IMR-90 (cell line): ENCODE data around the gene CALM1. TPM values are rescaled to one million over a fixed set of nuclear protein-coding genes. Genes with fewer than 3 reads are reported as not detected.

Experiments
- ATAC-seq: fragments of 200-7000 bp; cut with Tn5 transposase; 2 replicates; pipeline ENCODE4 v1.9.1; 2020; ENCODE audit warnings: low read depth, mild to moderate bottlenecking, moderate library complexity
- BruUV-seq: library from RNA; stranded (reverse); fragments of 400-500 nt; replicated peaks from 2 replicates; lab custom pipeline; 2021; lab: Mats Ljungman, UMichigan
- CTCF ChIA-PET: fragments of 300-600 bp; formaldehyde crosslinking; extraction: SDS; loops from one replicate; lab custom pipeline; 2021; ENCODE audit warnings: antibody characterized with exemption; lab: Yijun Ruan, JAX
- POLR2A ChIA-PET: fragments of 300-600 bp; sonication (Branson Sonifier 250); formaldehyde crosslinking; loops from one replicate; lab custom pipeline; 2022; ENCODE audit warnings: antibody characterized with exemption; ENCODE audit not compliant: unreplicated experiment; lab: Charles Lee
- DNase-seq: peaks from one replicate; pipeline ENCODE4 v3.0.0; 2013
- H2AFZ ChIP-seq: replicated peaks from 2 replicates; pipeline ENCODE3; 2013; ENCODE audit warnings: low read length, mild to moderate bottlenecking; ENCODE audit not compliant: poor library complexity
- H2AK5ac ChIP-seq: 2 replicates; pipeline ENCODE4 v1.6.1; 2013; ENCODE audit warnings: low read depth, low read length, inconsistent platforms
- H2AK9ac ChIP-seq: replicated peaks from 2 replicates; pipeline ENCODE3; 2013; ENCODE audit warnings: mild to moderate bottlenecking, low read depth, low read length, moderate library complexity; ENCODE audit not compliant: poor library complexity
- H2BK120ac ChIP-seq: 2 replicates; pipeline ENCODE4 v1.6.1; 2013; ENCODE audit warnings: low read depth, low read length, inconsistent platforms
- H2BK15ac ChIP-seq: 3 replicates; pipeline ENCODE4 v1.6.1; 2013; ENCODE audit warnings: low read depth, low read length, inconsistent platforms
- H2BK20ac ChIP-seq: 2 replicates; pipeline ENCODE4 v1.6.1; 2013; ENCODE audit warnings: low read depth, mild to moderate bottlenecking, inconsistent platforms, low read length, moderate library complexity
- H2BK5ac ChIP-seq: 2 replicates; pipeline ENCODE4 v1.6.1; 2013; ENCODE audit warnings: mild to moderate bottlenecking, low read depth, low read length, inconsistent platforms; ENCODE audit not compliant: poor library complexity, severe bottlenecking
- H3K14ac ChIP-seq: replicated peaks from 2 replicates; pipeline ENCODE4 v1.6.1; 2013; ENCODE audit warnings: low read depth, low read length, inconsistent platforms
- H3K18ac ChIP-seq: 2 replicates; pipeline ENCODE4 v1.6.1; 2013; ENCODE audit warnings: low read depth, low read length, control low read depth
- H3K23ac ChIP-seq: 2 replicates; pipeline ENCODE4 v1.6.1; 2013; ENCODE audit warnings: low read depth, low read length, inconsistent platforms
- H3K27ac ChIP-seq: 2 replicates; pipeline ENCODE4 v1.5.1; 2013; ENCODE audit warnings: mild to moderate bottlenecking, control low read depth, low read length; ENCODE audit not compliant: insufficient read depth
- H3K27me3 ChIP-seq: 2 replicates; pipeline ENCODE4 v1.6.1; 2013; ENCODE audit warnings: low read length; ENCODE audit not compliant: control insufficient read depth, insufficient read depth
- H3K36me3 ChIP-seq: 2 replicates; pipeline ENCODE4 v1.6.1; 2013; ENCODE audit warnings: low read length, mixed read lengths; ENCODE audit not compliant: control insufficient read depth, insufficient read depth
- H3K4ac ChIP-seq: 2 replicates; pipeline ENCODE4 v1.6.1; 2013; ENCODE audit warnings: low read depth, low read length, inconsistent platforms
- H3K4me1 ChIP-seq: 2 replicates; pipeline ENCODE4 v1.6.1; 2013; ENCODE audit warnings: low read length, mixed read lengths; ENCODE audit not compliant: control insufficient read depth, insufficient read depth
- H3K4me2 ChIP-seq: 2 replicates; pipeline ENCODE4 v1.6.1; 2013; ENCODE audit warnings: low read depth, mild to moderate bottlenecking, control low read depth, low read length, moderate library complexity
- H3K4me3 ChIP-seq: 2 replicates; pipeline ENCODE4 v1.5.1; 2013; ENCODE audit warnings: low read depth, mild to moderate bottlenecking, control low read depth, low read length, moderate library complexity; ENCODE audit not compliant: insufficient read depth
- H3K56ac ChIP-seq: 2 replicates; pipeline ENCODE4 v1.6.1; 2013; ENCODE audit warnings: low read length, inconsistent platforms; ENCODE audit not compliant: insufficient read depth; ENCODE audit errors: extremely low read depth
- H3K79me1 ChIP-seq, 2 experiments: 2 replicates each; pipeline ENCODE4 v1.6.1; 2013; ENCODE audit warnings: low read length in 2 of 2, inconsistent platforms in 1 of 2, low read depth in 1 of 2
- H3K9ac ChIP-seq: 2 replicates; pipeline ENCODE4 v1.6.1; 2013; ENCODE audit warnings: low read depth, low read length, control low read depth
- H3K9me1 ChIP-seq: 2 replicates; pipeline ENCODE4 v1.6.1; 2013; ENCODE audit warnings: low read length, inconsistent platforms; ENCODE audit not compliant: insufficient read depth
- H3K9me3 ChIP-seq: 2 replicates; pipeline ENCODE4 v1.6.1; 2013; ENCODE audit warnings: low read length; ENCODE audit not compliant: control insufficient read depth, insufficient read depth
- H4K20me1 ChIP-seq: 2 replicates; pipeline ENCODE4 v1.6.1; 2013; ENCODE audit warnings: low read length, inconsistent platforms; ENCODE audit not compliant: insufficient read depth
- H4K5ac ChIP-seq: 2 replicates; pipeline ENCODE4 v1.6.1; 2013; ENCODE audit warnings: mild to moderate bottlenecking, low read depth, low read length, control low read depth
- H4K8ac ChIP-seq, 2 experiments: 2 replicates each; pipeline ENCODE4 v1.6.1; 2013; ENCODE audit warnings: low read depth in 2 of 2, low read length in 2 of 2, control low read depth in 1 of 2, inconsistent platforms in 1 of 2
- H4K91ac ChIP-seq: 2 replicates; pipeline ENCODE4 v1.6.1; 2013; ENCODE audit warnings: low read depth, low read length, inconsistent platforms; ENCODE audit not compliant: insufficient read depth
- CEBPB ChIP-seq: IDR thresholded peaks from 2 replicates; pipeline ENCODE4 v1.6.1; 2012; ENCODE audit warnings: low read depth, low read length, improper control_type of control experiment
- ELK1 ChIP-seq: fragments of 150-350 bp; IDR thresholded peaks from 2 replicates; pipeline ENCODE4 v1.6.1; 2016; ENCODE audit warnings: low read depth, mild to moderate bottlenecking, low read length, moderate library complexity, borderline replicate concordance
- FOS ChIP-seq: fragments of 150-350 bp; IDR thresholded peaks from 2 replicates; pipeline ENCODE4 v1.6.1; 2016; ENCODE audit warnings: low read depth, low read length
- POLR2A ChIP-seq: IDR thresholded peaks from 2 replicates; pipeline ENCODE4 v1.6.1; 2012; ENCODE audit warnings: mild to moderate bottlenecking, low read depth, low read length
- RAD21 ChIP-seq: IDR thresholded peaks from 2 replicates; pipeline ENCODE4 v1.6.1; 2012; ENCODE audit warnings: low read length, improper control_type of control experiment
- RFX5 ChIP-seq: IDR thresholded peaks from 2 replicates; pipeline ENCODE4 v1.8.0; 2012; ENCODE audit warnings: low read depth, mild to moderate bottlenecking, low read length, moderate library complexity
- WGBS, 2 experiments: methylation state at CpG; one replicate each; pipeline versions ENCODE4 v1.1.5 to v1.1.7; 2013; ENCODE audit warnings: missing lambda C conversion rate in 2 of 2; ENCODE audit not compliant: insufficient read length in 1 of 2; ENCODE audit errors: extremely low coverage in 2 of 2; 5-methylcytosine and 5-hydroxymethylcytosine counted together
- dilution Hi-C: fragments of 300-500 bp; cut with HindIII; formaldehyde crosslinking; loops from one replicate; pipeline ENCODE4 v1.14.3; 2018; ENCODE audit warnings: low sequenced_read_pairs; ENCODE audit not compliant: unreplicated experiment
- in situ Hi-C: fragments of 300-500 bp; cut with MboI; formaldehyde crosslinking; loops from 3 replicates; pipeline ENCODE4 v1.14.3; 2019; ENCODE audit warnings: low sequenced_read_pairs, inconsistent platforms, mixed read lengths
- intact Hi-C: fragments of 100-400 bp; cut with micrococcal nuclease; formaldehyde crosslinking; loops from 2 replicates; pipeline ENCODE4 v1.10.0; 2022
- polyA plus RNA-seq, 3 experiments: library from polyadenylated mRNA; depleted of rRNA; stranded (reverse); fragments of >200 nt; gene quantifications; 2 replicates each; pipeline ENCODE4 v1.2.3, GENCODE V29; 2012; ENCODE audit warnings: low replicate concordance in 1 of 3
- total RNA-seq: library from RNA; depleted of rRNA; stranded (reverse); fragments of >200 nt; gene quantifications from 2 replicates; pipeline ENCODE4 v1.2.3, GENCODE V29; 2012

Gene CALM1
- total and polyA plus RNA-seq, 2 of the 4 experiments (the other 2 are of a cell fraction): 72.9 to 188 TPM

GRCh38 chr14:90454041-90455000 is 57.5 kb downstream of the CALM1 start:
- CTCF ChIA-PET: no interaction called here
- Histone ChIP-seq H3K36me3 (no peaks in the 10 kb centered on the region), H3K27ac (no peak overlapping the region), H3K27me3 (peaks cover 29% of the 10 kb centered on the region), H3K4me2 (peak overlapping the region; percentile 36; the same call in 1 of the 2 replicates), H2BK20ac (no peak overlapping the region), H3K4me1 (no peaks in the 10 kb centered on the region), H2AK5ac (no peak overlapping the region), H4K5ac (no peak overlapping the region), H3K79me1 (no peaks in the 10 kb centered on the region), H4K8ac (no peak overlapping the region; a peak in 1 of 4 replicates), H4K20me1 (no peaks in the 10 kb centered on the region), H2AK9ac (no peak overlapping the region), H2BK15ac (no peak overlapping the region), H3K4me3 (peak overlapping the region; percentile 9; the same call in 1 of the 2 replicates), H3K9me3 (no peaks in the 10 kb centered on the region), H2AFZ (peak overlapping the region; percentile 76), H3K4ac (no peak overlapping the region), H2BK5ac (no peak overlapping the region), H4K91ac (no peak overlapping the region), H3K18ac (no peak overlapping the region), H2BK120ac (no peak overlapping the region), H3K14ac (no peak overlapping the region), H3K9ac (no peak overlapping the region), H3K56ac (no peak overlapping the region), H3K23ac (no peak overlapping the region), H3K9me1 (no peaks in the 10 kb centered on the region)
- no peak for TF ChIP-seq RAD21
- no peak for TF ChIP-seq POLR2A
- no peak for TF ChIP-seq ELK1
- no peak for TF ChIP-seq RFX5
- TF ChIP-seq CEBPB: peak; percentile 61
- no peak for TF ChIP-seq FOS
- POLR2A ChIA-PET: no interaction called here
- intact Hi-C loops (no loop called here), dilution Hi-C loops (no loop called here), in situ Hi-C loops (no loop called here)
- WGBS, 2 experiments: 80% methylated on average over 1 of the region's 30 CpGs; no CpG with 5 or more reads in 1 of the 2 experiments
- peak; percentile 85 for ATAC-seq
- peak; percentile 62 for DNase-seq
- no TSS peak for BruUV-seq
